HAP-1 (cell line): ENCODE results near the gene ACTL6B.
A peak's percentile ranks its signal among the peaks of the same experiment; 100 is the strongest.

Source experiments
- DNase-seq, 2 experiments: peaks; one replicate each; pipeline ENCODE4 v3.0.0-alpha.2; 2016 to 2020; ENCODE audit warnings: low spot score in 2 of 2
- H3K27me3 ChIP-seq: fragments of 250-450 bp; sonication (Bioruptor Pico); 2 replicates; pipeline ENCODE4 v1.5.1; 2020; ENCODE audit warnings: low read depth, mild to moderate bottlenecking, moderate library complexity
- H3K36me3 ChIP-seq: fragments of 250-450 bp; sonication (Bioruptor Pico); replicated peaks from 2 replicates; pipeline ENCODE4 v1.5.1; 2020; ENCODE audit warnings: mild to moderate bottlenecking
- H3K4me1 ChIP-seq: fragments of 250-450 bp; sonication (Bioruptor Pico); 2 replicates; pipeline ENCODE4 v1.5.1; 2020; ENCODE audit warnings: mild to moderate bottlenecking
- H3K4me3 ChIP-seq: fragments of 250-450 bp; sonication (Bioruptor Pico); 2 replicates; pipeline ENCODE4 v1.5.1; 2020; ENCODE audit warnings: mild to moderate bottlenecking, moderate library complexity
- H3K9me3 ChIP-seq: fragments of 250-450 bp; sonication (Bioruptor Pico); 2 replicates; pipeline ENCODE4 v1.5.1; 2020; ENCODE audit warnings: mild to moderate bottlenecking, moderate library complexity
- in situ Hi-C: fragments of 300-500 bp; cut with MboI; formaldehyde crosslinking; loops from 3 replicates; pipeline ENCODE4 v1.14.3; 2020; ENCODE audit warnings: low sequenced_read_pairs, inconsistent platforms, mixed read lengths

ACTL6B gene

DNA sequence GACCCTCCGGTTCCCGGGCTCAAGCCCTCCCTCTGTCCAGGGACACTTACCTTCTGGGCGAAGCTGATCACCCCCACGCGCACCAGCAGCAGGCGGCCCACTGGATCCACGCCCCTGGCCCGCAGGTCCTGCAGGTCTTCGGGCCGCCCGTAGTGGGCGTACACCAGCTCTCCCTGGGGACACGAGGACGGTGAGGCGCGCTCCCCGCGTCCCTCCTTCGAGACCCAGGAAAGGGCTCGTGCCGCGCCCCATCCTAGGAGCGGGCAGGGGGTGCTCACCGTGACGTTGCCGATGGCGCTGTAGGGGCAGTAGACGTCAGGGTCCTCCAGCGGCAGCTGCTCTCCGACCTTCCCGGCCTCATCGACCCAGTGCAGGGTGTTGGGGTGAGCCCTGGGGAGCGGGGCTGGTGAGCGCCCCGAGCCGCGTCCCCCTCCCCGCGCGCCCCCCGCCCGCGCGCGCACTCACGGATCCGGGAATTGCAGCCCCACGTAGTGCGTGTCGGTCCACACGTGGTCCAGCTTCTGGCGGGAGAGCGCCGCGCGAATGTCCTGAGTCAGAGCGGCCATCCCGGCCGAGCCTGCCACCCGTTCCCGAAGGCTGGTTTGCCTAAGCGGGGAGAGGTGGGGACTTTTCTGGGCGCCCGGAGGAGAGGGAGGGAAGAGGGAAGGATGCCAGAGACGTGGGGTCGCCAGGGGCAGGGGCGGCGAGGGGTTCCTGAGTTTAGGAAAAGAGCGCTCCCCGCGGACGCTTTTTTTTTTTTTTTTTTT is 23.1 kb downstream of the ACTL6B start:
- DNase-seq = peak; percentile 42 to 85
- Histone ChIP-seq H3K4me3 (peak overlapping the region; percentile 38), H3K4me1 (peaks cover 10% of the 10 kb centered on the region), H3K27me3 (no peaks in the 10 kb centered on the region), H3K36me3 (no peaks in the 10 kb centered on the region), H3K9me3 (no peaks in the 10 kb centered on the region)
- in situ Hi-C loops = no loop called here

DNA sequence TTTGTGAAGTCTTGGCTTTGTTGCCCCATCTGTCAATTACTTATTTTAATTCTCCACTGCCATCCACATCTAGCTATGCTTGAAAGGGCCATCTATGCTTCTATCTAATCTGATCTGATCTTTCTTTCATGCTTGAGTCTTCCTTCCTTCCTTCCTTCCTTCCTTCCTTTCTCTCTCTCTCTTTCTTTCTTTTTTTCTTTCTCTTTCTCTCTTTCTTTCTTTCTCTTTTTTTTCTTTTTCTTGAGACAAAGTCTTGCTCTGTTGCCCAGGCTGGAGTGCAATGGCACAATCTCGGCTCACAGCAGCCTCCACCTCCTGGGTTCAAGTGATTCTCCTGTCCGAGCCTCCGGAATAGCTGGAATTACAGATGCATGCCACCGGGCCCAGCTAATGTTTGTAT is 26.2 kb downstream of the ACTL6B start:
- no peak for DNase-seq
- H3K4me1 ChIP-seq = peaks cover 20% of the 10 kb centered on the region
- in situ Hi-C loops = no loop called here
- no peaks in the 10 kb centered on the region for H3K36me3 ChIP-seq
- no peaks in the 10 kb centered on the region for H3K9me3 ChIP-seq
- no peaks in the 10 kb centered on the region for H3K27me3 ChIP-seq
- no peak overlapping the region for H3K4me3 ChIP-seq

- peaks cover 20% of the 10 kb centered on the region for H3K4me1 ChIP-seq
- in situ Hi-C loops = no loop called here
- H3K36me3 ChIP-seq = no peaks in the 10 kb centered on the region
- DNase-seq = peak; percentile 37 to 83
- no peaks in the 10 kb centered on the region for H3K27me3 ChIP-seq
- no peaks in the 10 kb centered on the region for H3K9me3 ChIP-seq
- H3K4me3 ChIP-seq = no peak overlapping the region
These were observed 27.0 kb downstream of the ACTL6B start for GRCh38 chr7:100629117-100629716.

- Histone ChIP-seq H3K27me3 (no peaks in the 10 kb centered on the region), H3K4me3 (peak overlapping the region; percentile 47), H3K36me3 (no peaks in the 10 kb centered on the region), H3K9me3 (no peaks in the 10 kb centered on the region), H3K4me1 (peaks cover 10% of the 10 kb centered on the region)
- no peak for DNase-seq
- in situ Hi-C loops = no loop called here
These were observed 29.1 kb downstream of the ACTL6B start for GRCh38 chr7:100627238-100627549.

GRCh38 chr7:100626530-100627237 is 29.6 kb downstream of the ACTL6B start:
- peaks cover 10% of the 10 kb centered on the region for H3K4me1 ChIP-seq
- no peaks in the 10 kb centered on the region for H3K27me3 ChIP-seq
- H3K9me3 ChIP-seq = no peaks in the 10 kb centered on the region
- peak; percentile 84 to 93 for DNase-seq
- H3K36me3 ChIP-seq = no peaks in the 10 kb centered on the region
- in situ Hi-C loops = no loop called here
- peak overlapping the region; percentile 47 for H3K4me3 ChIP-seq

GRCh38 chr7:100626055-100626454 is 30.2 kb downstream of the ACTL6B start:
- no peaks in the 10 kb centered on the region for H3K36me3 ChIP-seq
- in situ Hi-C loops = no loop called here
- no peak for DNase-seq
- no peaks in the 10 kb centered on the region for H3K9me3 ChIP-seq
- H3K27me3 ChIP-seq = no peaks in the 10 kb centered on the region
- H3K4me1 ChIP-seq = peaks cover 10% of the 10 kb centered on the region
- H3K4me3 ChIP-seq = peak overlapping the region; percentile 47

- Histone ChIP-seq H3K9me3 (no peaks in the 10 kb centered on the region), H3K4me3 (no peak overlapping the region), H3K4me1 (peaks cover 10% of the 10 kb centered on the region), H3K36me3 (no peaks in the 10 kb centered on the region), H3K27me3 (no peaks in the 10 kb centered on the region)
- DNase-seq = no peak
- in situ Hi-C loops = no loop called here
These were observed 32.1 kb downstream of the ACTL6B start for GRCh38 chr7:100623951-100624824.

DNA sequence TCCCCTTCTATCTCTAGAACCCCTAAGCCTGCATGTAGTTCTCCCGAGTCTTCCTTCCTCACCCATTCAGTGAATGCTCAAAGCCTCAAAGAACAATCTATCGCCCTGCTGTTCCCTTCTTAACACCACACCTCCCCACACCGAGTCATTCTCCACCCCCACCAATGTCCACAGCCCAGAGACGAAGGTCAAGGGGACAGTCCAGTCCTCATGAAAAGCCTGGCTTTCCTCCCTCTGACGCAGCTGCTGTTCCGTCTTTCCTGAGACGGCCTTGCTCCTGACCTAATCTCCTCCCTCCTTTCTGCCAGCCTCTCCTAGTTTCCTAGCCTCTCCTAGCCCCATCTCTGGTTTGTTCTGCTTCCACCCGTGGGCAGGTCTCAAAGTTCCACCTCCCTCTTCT is 34.7 kb downstream of the ACTL6B start:
- H3K9me3 ChIP-seq = no peaks in the 10 kb centered on the region
- no peak overlapping the region for H3K4me3 ChIP-seq
- in situ Hi-C loops = no loop called here
- peaks cover 4% of the 10 kb centered on the region; the same call in 1 of the 2 replicates for H3K4me1 ChIP-seq
- no peaks in the 10 kb centered on the region for H3K36me3 ChIP-seq
- no peaks in the 10 kb centered on the region for H3K27me3 ChIP-seq
- no peak for DNase-seq

DNA sequence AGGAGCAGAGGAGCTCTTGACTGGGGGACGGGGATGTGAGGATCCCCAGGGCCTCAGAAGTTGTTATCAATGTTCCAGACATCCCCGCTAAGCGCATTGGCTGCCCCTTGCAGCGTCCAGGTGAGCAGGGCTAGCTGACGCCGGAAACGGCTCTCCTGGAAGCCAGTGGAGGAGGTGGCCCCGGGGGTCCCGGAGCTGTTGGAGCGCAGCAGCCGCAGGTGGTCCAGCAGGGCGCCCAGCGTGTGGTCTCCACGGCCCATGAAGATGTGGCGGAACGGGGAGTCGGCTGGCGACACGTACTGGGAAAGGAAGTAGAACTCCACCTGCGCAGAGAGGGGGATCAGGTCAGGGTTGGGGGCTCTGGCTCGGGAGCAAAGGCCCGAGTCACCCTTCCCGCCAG is 35.4 kb downstream of the ACTL6B start:
- Histone ChIP-seq H3K36me3 (no peaks in the 10 kb centered on the region), H3K9me3 (no peaks in the 10 kb centered on the region), H3K4me1 (no peaks in the 10 kb centered on the region), H3K4me3 (no peak overlapping the region), H3K27me3 (no peaks in the 10 kb centered on the region)
- no peak for DNase-seq
- in situ Hi-C loops = no loop called here

DNA sequence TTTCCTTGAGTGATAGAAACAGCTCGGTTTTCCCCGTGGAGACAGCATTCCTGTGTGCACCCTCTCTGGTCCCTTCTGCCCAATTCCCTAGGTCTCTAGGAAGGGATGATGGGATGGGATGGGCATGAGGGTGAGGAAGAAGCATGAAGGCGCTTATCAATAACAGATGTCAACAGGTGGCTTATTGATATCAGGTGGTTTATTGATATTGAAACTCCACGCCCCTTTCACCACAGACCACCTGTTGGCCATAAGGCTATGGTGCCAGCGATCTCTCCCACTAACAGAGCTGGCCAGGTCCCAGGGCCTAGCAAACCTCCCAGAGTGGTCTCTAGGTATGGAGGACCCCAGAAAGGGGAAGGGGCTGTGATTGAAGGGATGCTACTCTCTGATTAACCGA is 36.0 kb downstream of the ACTL6B start:
- DNase-seq = no peak
- no peaks in the 10 kb centered on the region for H3K27me3 ChIP-seq
- H3K4me1 ChIP-seq = no peaks in the 10 kb centered on the region
- H3K9me3 ChIP-seq = no peaks in the 10 kb centered on the region
- H3K36me3 ChIP-seq = no peaks in the 10 kb centered on the region
- H3K4me3 ChIP-seq = no peak overlapping the region
- in situ Hi-C loops = no loop called here

DNA sequence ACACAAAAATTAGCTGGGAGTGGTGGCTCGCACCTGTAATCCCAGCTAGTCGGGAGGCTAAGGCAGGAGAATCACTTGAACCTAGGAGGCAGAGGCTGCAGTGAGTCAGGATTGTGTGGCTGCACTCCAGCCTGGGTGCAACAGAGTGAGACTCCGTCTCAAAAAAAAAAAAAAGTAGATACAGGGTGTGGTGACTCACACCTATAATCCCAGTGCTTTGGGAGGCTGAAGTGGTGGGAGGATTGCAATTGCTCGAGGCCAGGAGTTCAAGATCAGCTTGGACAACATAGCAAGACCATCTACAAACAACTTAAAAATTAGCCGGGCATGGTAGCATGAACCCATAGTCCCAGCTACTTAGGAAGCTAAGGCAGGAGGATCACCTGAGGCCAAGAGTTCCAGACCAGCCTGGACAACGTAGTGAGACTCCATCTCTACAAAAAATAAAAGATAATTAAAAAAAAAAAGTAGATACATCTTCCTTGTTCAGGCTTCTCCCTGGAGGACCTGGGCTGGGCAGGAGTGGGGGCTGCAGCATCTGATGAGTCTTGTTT is 41.9 kb downstream of the ACTL6B start:
- Histone ChIP-seq H3K9me3 (no peaks in the 10 kb centered on the region), H3K4me1 (peaks cover 12% of the 10 kb centered on the region), H3K27me3 (no peaks in the 10 kb centered on the region), H3K36me3 (no peaks in the 10 kb centered on the region), H3K4me3 (no peak overlapping the region)
- in situ Hi-C loops = no loop called here
- DNase-seq = no peak

DNA sequence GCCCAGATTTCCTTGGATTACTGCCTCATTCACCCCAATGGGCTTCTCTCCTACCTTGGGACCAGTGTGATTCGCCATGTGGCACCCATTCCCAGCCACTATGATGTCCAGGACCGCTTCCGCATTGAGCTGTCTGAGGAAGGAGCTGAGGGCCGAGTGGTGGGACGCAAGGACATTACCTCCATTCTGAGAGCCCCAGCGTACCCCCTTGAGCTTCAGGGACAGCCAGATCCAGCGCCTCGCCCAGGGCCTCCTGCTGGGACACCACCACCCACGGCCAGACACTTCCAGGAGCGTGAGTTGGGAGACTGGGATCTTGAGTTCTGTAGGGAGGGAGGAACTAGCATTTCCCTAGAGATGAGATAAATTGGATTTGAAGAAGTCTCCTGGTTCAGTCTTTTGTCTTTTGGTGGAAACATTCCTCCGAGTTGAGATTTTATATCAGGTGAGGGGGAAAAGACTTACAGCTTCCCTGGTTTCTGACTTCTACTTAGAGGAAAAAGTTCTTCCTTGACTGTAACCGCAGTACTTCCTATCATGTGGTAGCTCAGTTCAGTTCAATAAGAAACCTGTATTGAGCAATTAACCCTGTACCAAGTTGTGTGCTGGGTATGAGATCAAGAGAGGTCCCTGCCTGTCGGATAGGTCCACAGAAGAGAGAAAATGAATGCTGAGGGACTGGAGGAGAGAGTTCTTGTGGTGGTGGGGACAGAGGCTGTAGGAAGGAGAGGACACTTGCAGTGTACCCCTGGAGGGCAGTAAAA is 42.7 kb downstream of the ACTL6B start:
- peaks cover 12% of the 10 kb centered on the region for H3K4me1 ChIP-seq
- H3K9me3 ChIP-seq = no peaks in the 10 kb centered on the region
- H3K36me3 ChIP-seq = no peaks in the 10 kb centered on the region
- H3K27me3 ChIP-seq = no peaks in the 10 kb centered on the region
- peak overlapping the region; percentile 68 for H3K4me3 ChIP-seq
- no peak for DNase-seq
- in situ Hi-C loops = no loop called here
